ENCODE results near the gene AOX1. TPM values are rescaled to one million over a fixed set of nuclear protein-coding genes. Genes with fewer than 3 reads are reported as not detected.

Gene AOX1
- total and polyA plus RNA-seq, 10 of the 15 experiments (the other 5 are each of a cell fraction or from before 2014, with no cell fraction given): 0.03 to 0.56 (median 0.19) TPM; not detected in 6

DNA sequence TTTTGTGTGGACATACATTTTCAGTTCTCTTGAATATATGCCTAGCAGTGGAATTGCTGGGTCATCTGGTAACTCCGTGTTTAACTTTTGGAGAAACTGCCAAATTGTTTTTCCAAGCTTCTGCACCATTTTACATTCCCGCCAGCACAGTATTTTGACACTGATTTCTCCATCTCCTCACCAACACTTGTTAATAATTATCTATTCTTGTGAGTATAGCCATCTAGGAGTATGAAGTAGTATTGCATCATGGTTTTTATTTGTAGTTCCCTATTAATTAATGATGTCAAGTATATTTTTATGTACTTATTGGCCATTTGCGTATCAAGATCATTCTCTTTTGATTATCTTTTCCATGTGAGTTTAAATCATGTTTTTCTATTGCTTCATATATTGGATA is 17.9 kb upstream of the AOX1 start:
- Histone ChIP-seq H4K20me1 (ENCODE audit: control insufficient read depth, insufficient read depth) (no peaks in the 10 kb centered on the region), H3K9ac (ENCODE audit: control insufficient read depth, insufficient read depth, low read length) (no peak overlapping the region), H3K9me3 (replicated peaks; ENCODE audit: control insufficient read depth, insufficient read depth, low read length) (no peaks in the 10 kb centered on the region), H3K36me3 (ENCODE audit: control insufficient read depth in 2 of 2, insufficient read depth in 2 of 2, low read length in 1 of 2) (no peaks in the 10 kb centered on the region; a peak in 3 of 4 replicates), H3K27ac (ENCODE audit: control insufficient read depth, insufficient read depth) (no peak overlapping the region), H3K27me3 (replicated peaks in 1 of 2; ENCODE audit: control insufficient read depth in 2 of 2, insufficient read depth in 2 of 2, low read length in 1 of 2) (no peaks in the 10 kb centered on the region), H3K4me3 (no peak overlapping the region), H2AFZ (ENCODE audit: control insufficient read depth, low read depth, low read length) (no peak overlapping the region), H3K79me2 (ENCODE audit: control insufficient read depth, insufficient read depth, low read length) (no peaks in the 10 kb centered on the region), H3K4me1 (ENCODE audit: control insufficient read depth, insufficient read depth, low read length) (no peaks in the 10 kb centered on the region), H3K4me2 (ENCODE audit: control insufficient read depth, insufficient read depth) (no peak overlapping the region)
- POLR2A ChIA-PET: no interaction called here
- TF ChIP-seq ZNF384 (IDR thresholded peaks at IDR 0.05; ENCODE audit: borderline replicate concordance, low read depth, low read length) (no peak), ZNF274 (IDR thresholded peaks at IDR 0.05; ENCODE audit: insufficient read depth, insufficient read length) (no peak), HDGF (IDR thresholded peaks at IDR 0.05) (no peak), SMARCA5 (IDR thresholded peaks at IDR 0.05) (no peak)
- TF ChIP-seq, protein P1, sequence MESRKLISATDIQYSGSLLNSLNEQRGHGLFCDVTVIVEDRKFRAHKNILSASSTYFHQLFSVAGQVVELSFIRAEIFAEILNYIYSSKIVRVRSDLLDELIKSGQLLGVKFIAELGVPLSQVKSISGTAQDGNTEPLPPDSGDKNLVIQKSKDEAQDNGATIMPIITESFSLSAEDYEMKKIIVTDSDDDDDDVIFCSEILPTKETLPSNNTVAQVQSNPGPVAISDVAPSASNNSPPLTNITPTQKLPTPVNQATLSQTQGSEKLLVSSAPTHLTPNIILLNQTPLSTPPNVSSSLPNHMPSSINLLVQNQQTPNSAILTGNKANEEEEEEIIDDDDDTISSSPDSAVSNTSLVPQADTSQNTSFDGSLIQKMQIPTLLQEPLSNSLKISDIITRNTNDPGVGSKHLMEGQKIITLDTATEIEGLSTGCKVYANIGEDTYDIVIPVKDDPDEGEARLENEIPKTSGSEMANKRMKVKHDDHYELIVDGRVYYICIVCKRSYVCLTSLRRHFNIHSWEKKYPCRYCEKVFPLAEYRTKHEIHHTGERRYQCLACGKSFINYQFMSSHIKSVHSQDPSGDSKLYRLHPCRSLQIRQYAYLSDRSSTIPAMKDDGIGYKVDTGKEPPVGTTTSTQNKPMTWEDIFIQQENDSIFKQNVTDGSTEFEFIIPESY (IDR thresholded peaks at IDR 0.05): no peak
- TF ChIP-seq, protein P2, sequence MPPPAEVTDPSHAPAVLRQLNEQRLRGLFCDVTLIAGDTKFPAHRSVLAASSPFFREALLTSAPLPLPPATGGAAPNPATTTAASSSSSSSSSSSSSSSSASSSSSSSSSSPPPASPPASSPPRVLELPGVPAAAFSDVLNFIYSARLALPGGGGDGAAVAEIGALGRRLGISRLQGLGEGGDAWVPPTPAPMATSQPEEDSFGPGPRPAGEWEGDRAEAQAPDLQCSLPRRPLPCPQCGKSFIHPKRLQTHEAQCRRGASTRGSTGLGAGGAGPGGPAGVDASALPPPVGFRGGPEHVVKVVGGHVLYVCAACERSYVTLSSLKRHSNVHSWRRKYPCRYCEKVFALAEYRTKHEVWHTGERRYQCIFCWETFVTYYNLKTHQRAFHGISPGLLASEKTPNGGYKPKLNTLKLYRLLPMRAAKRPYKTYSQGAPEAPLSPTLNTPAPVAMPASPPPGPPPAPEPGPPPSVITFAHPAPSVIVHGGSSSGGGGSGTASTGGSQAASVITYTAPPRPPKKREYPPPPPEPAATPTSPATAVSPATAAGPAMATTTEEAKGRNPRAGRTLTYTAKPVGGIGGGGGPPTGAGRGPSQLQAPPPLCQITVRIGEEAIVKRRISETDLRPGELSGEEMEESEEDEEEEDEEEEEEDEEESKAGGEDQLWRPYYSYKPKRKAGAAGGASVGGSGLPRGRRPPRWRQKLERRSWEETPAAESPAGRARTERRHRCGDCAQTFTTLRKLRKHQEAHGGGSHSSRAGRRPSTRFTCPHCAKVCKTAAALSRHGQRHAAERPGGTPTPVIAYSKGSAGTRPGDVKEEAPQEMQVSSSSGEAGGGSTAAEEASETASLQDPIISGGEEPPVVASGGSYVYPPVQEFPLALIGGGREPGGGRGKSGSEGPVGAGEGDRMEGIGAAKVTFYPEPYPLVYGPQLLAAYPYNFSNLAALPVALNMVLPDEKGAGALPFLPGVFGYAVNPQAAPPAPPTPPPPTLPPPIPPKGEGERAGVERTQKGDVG (CRISPR knock-in tag; IDR thresholded peaks at IDR 0.05): no peak
- SMC1A ChIA-PET (ENCODE audit: uncharacterized antibody, unreplicated experiment): interaction anchor here (0.7 kb wide), 1 partner anchor 69 kb away, joined by 3 read pairs; no protein-coding TSS in a partner anchor
- intact Hi-C loops (cut with micrococcal nuclease; ENCODE audit: unreplicated experiment): no loop called here
- BruUV-seq (replicated peaks): no TSS peak
- 95% methylated on average over 3 of the region's 3 CpGs for WGBS (ENCODE audit: insufficient coverage, insufficient replicate concordance, low lambda C conversion rate, missing lambda C conversion rate)
- FAIRE-seq (peak; percentile 84), DNase-seq (ENCODE audit: low read depth, low spot score) (no peak), ATAC-seq (no peak)
- CTCF ChIA-PET: interaction anchor here (1.0 to 1.3 kb wide), 2 partner anchors 11 to 83 kb away, joined by 6 to 7 read pairs; no protein-coding TSS in a partner anchor
- RAD21 ChIA-PET (ENCODE audit: unreplicated experiment): no interaction called here
- in situ Hi-C loops (cut with MboI): no loop called here

All from GM12878 (cell line).